Right lobe of liver (tissue), 6 donors: ENCODE data around the gene HOXA1. TPM values are rescaled to one million over a fixed set of nuclear protein-coding genes. Genes with fewer than 3 reads are reported as not detected.

Source experiments
- ATAC-seq, 4 donors: fragments of 200-7000 bp; cut with Tn5 transposase; one replicate each; pipeline ENCODE4 v1.9.1; 2020; ENCODE audit warnings: mild to moderate bottlenecking in 4 of 4, moderate library complexity in 4 of 4
- DNase-seq, 3 donors: peaks; one replicate each; pipeline ENCODE4 v3.0.0-alpha.2; 2020
- H3K27ac ChIP-seq, 3 donors: fragments of 200-600 bp; one replicate each; pipeline ENCODE4 v1.8.0; 2022
- H3K27me3 ChIP-seq, 2 donors: fragments of 200-600 bp; one replicate each; pipeline ENCODE4 v1.8.0; 2022
- H3K36me3 ChIP-seq, 4 donors: fragments of 200-600 bp; sonication (generic) in 1 of 4; one replicate each; pipeline versions ENCODE4 v1.5.1 to v1.8.0; 2017 to 2022; ENCODE audit warnings: control low read depth in 1 of 4
- H3K4me1 ChIP-seq, 4 donors: fragments of 200-600 bp; sonication (generic) in 1 of 4; one replicate each; pipeline versions ENCODE4 v1.5.1 to v1.8.0; 2017 to 2022; ENCODE audit warnings: control low read depth in 1 of 4
- H3K4me3 ChIP-seq, 3 donors: fragments of 200-600 bp; one replicate each; pipeline ENCODE4 v1.8.0; 2022
- H3K9me3 ChIP-seq, 4 donors: fragments of 200-600 bp; sonication (generic) in 1 of 4; one replicate each; pipeline versions ENCODE4 v1.5.1 to v1.8.0; 2017 to 2022; ENCODE audit warnings: control low read depth in 1 of 4
- CTCF ChIP-seq, 4 donors: fragments of 200-600 bp in 3 of 4; fragments of 450-650 bp in 1 of 4; IDR thresholded peaks; one replicate each; pipeline versions ENCODE4 v1.5.1 to v1.8.0; 2016 to 2022; ENCODE audit warnings: antibody characterized with exemption in 4 of 4, mild to moderate bottlenecking in 2 of 4
- POLR2A ChIP-seq: fragments of 450-650 bp; IDR thresholded peaks from one replicate; pipeline ENCODE4 v1.6.1; 2017; ENCODE audit warnings: antibody characterized with exemption, mild to moderate bottlenecking
- WGBS: methylation state at CpG from one replicate; pipeline ENCODE4 v1.1.6; 2018; ENCODE audit warnings: low coverage, low lambda C conversion rate; ENCODE audit not compliant: insufficient coverage; ENCODE audit errors: missing lambda C conversion rate; 5-methylcytosine and 5-hydroxymethylcytosine counted together
- intact Hi-C, 2 donors: fragments of 100-400 bp; cut with DNase I; formaldehyde crosslinking; loops; one replicate each; pipeline versions ENCODE4 v1.11.2 to v1.14.1; 2022
- total RNA-seq, 6 experiments: library from RNA; depleted of rRNA in 2 of 6; stranded (reverse); fragments of >200 nt in 2 of 6; fragmentation: NEBNext Ultra II Directional in 3 of 6; extraction: Animal tissue kit (Norgen Biotek cat#: 25700) in 3 of 6; gene quantifications; one replicate each; pipeline versions ENCODE4 v1.1.0 to v1.2.4, GENCODE V29; 2016 to 2023
- donor health status: DM: no; HTN: yes; CAD: no.
- donor health status: DM: no; HTN: no; CAD: no.
- donor health status: DM: no; HTN: no; CAD: no.
- donor health status: DM: no; HTN: yes; CAD: no.
- donor health status: DM: no; HTN: yes; CAD: no.

Gene HOXA1
- total RNA-seq, 6 experiments from 2014 or later, result 0.09 to 0.31 (median 0.17) TPM; not detected in 1

GRCh38 chr7:27109466-27110185 is 13.8 kb upstream of the HOXA1 start:
- Histone ChIP-seq H3K9me3 (no peaks in the 10 kb centered on the region), H3K4me1 (peaks cover 0 to 4% (median 0%) of the 10 kb centered on the region in 4 donors), H3K4me3 (no peak overlapping the region), H3K27me3 (peaks cover 0 to 10% of the 10 kb centered on the region in 2 donors), H3K36me3 (no peaks in the 10 kb centered on the region), H3K27ac (peak overlapping the region in 1 of 3 donors; percentile 65)
- intact Hi-C loops, result no loop called here
- ATAC-seq (no peak), DNase-seq (no peak)
- TF ChIP-seq CTCF (IDR thresholded peaks at IDR 0.05), result no peak
- TF ChIP-seq POLR2A, result no peak
- WGBS, result 67% methylated on average over 1 of the region's 4 CpGs

- Histone ChIP-seq H3K9me3 (no peaks in the 10 kb centered on the region), H3K27ac (peak overlapping the region; percentile 31 to 74 (median 65)), H3K36me3 (no peaks in the 10 kb centered on the region), H3K4me3 (no peak overlapping the region), H3K27me3 (peaks cover 0 to 10% of the 10 kb centered on the region in 2 donors), H3K4me1 (peaks cover 0 to 4% (median 0%) of the 10 kb centered on the region in 4 donors)
- ATAC-seq (peak; percentile 66 to 72 (median 70)), DNase-seq (peak in 2 of 3 donors; percentile 57 to 66)
- TF ChIP-seq POLR2A (peak; percentile 31), CTCF (IDR thresholded peaks at IDR 0.05) (no peak)
- WGBS, result 41% methylated on average over 12 of the region's 41 CpGs
- intact Hi-C loops, result no loop called here
These were observed 12.8 kb upstream of the HOXA1 start for GRCh38 chr7:27108390-27109127.

GRCh38 chr7:27107391-27108381 is 11.9 kb upstream of the HOXA1 start:
- Histone ChIP-seq H3K9me3 (no peaks in the 10 kb centered on the region), H3K4me3 (no peak overlapping the region), H3K4me1 (peaks cover 0 to 4% (median 2%) of the 10 kb centered on the region in 4 donors), H3K36me3 (no peaks in the 10 kb centered on the region), H3K27ac (peak overlapping the region; percentile 31 to 74 (median 65)), H3K27me3 (peaks cover 0 to 12% of the 10 kb centered on the region in 2 donors)
- DNase-seq (no peak), ATAC-seq (peak in 2 of 4 donors; percentile 6)
- TF ChIP-seq POLR2A, result no peak
- no peak for TF ChIP-seq CTCF (IDR thresholded peaks at IDR 0.05)
- WGBS, result 22% methylated on average over 18 of the region's 47 CpGs
- intact Hi-C loops, result no loop called here

GRCh38 chr7:27106901-27107240 is 11.1 kb upstream of the HOXA1 start:
- Histone ChIP-seq H3K36me3 (no peaks in the 10 kb centered on the region), H3K4me3 (peak overlapping the region in 1 of 3 donors; percentile 13), H3K27me3 (peaks cover 0 to 20% of the 10 kb centered on the region in 2 donors), H3K9me3 (no peaks in the 10 kb centered on the region), H3K4me1 (peaks cover 0 to 4% (median 2%) of the 10 kb centered on the region in 4 donors), H3K27ac (peak overlapping the region; percentile 5 to 71 (median 65))
- DNase-seq (no peak), ATAC-seq (no peak)
- intact Hi-C loops, result no loop called here
- 14% methylated on average over 7 of the region's 14 CpGs for WGBS
- no peak for TF ChIP-seq POLR2A
- no peak for TF ChIP-seq CTCF (IDR thresholded peaks at IDR 0.05)
